GM12878 (cell line): ENCODE results near the gene ADRB1.

Experiments used
- ATF2 ChIP-seq: IDR thresholded peaks from 2 replicates; pipeline ENCODE4 v1.6.1; 2012; ENCODE audit warnings: low read length, inconsistent platforms
- CHD4 ChIP-seq: fragments of 200-600 bp; sonication (generic); IDR thresholded peaks from 2 replicates; pipeline ENCODE4 v1.6.1; 2016; ENCODE audit warnings: mild to moderate bottlenecking
- CTCF ChIP-seq, 3 experiments: IDR thresholded peaks in 2 of 3; conservative IDR thresholded peaks in 1 of 3; 2 replicates each; pipeline ENCODE4 v1.5.1; 2011; ENCODE audit warnings: low read depth in 3 of 3, low read length in 3 of 3, mild to moderate bottlenecking in 3 of 3, control low read depth in 2 of 3, moderate library complexity in 2 of 3, inconsistent platforms in 1 of 3, mixed read lengths in 1 of 3; ENCODE audit not compliant: control insufficient read depth in 2 of 3, insufficient read depth in 1 of 3; ENCODE audit errors: extremely low read depth in 1 of 3
- ETV6 ChIP-seq, 2 experiments: fragments of 450-650 bp in 1 of 2; IDR thresholded peaks in 1 of 2; conservative IDR thresholded peaks in 1 of 2; 2 replicates each; pipeline ENCODE4 v1.6.1; 2014; ENCODE audit warnings: antibody characterized with exemption in 1 of 2, borderline replicate concordance in 1 of 2, low read depth in 1 of 2, mild to moderate bottlenecking in 1 of 2, moderate library complexity in 1 of 2
- FOXM1 ChIP-seq: IDR thresholded peaks from 2 replicates; pipeline ENCODE4 v1.6.1; 2012; ENCODE audit warnings: low read depth, mild to moderate bottlenecking, inconsistent platforms, low read length, moderate library complexity
- JUND ChIP-seq: IDR thresholded peaks from 2 replicates; pipeline ENCODE4 v1.6.1; 2012; ENCODE audit warnings: low read depth, mild to moderate bottlenecking, low read length, improper control_type of control experiment, moderate library complexity
- MTA3 ChIP-seq: IDR thresholded peaks from 2 replicates; pipeline ENCODE4 v1.6.1; 2012; ENCODE audit warnings: low read length, inconsistent platforms, borderline replicate concordance
- NBN ChIP-seq: fragments of 450-650 bp; IDR thresholded peaks from 2 replicates; pipeline ENCODE4 v1.6.1; 2016
- NFIC ChIP-seq: IDR thresholded peaks from 2 replicates; pipeline ENCODE4 v1.6.1; 2012; ENCODE audit warnings: low read depth, mild to moderate bottlenecking, inconsistent platforms, low read length, moderate library complexity
- NRF1 ChIP-seq: conservative IDR thresholded peaks from 2 replicates; pipeline ENCODE4 v1.6.1; 2011; ENCODE audit warnings: mild to moderate bottlenecking, low read depth, low read length, improper control_type of control experiment
- POLR2A ChIP-seq: IDR thresholded peaks from 2 replicates; pipeline ENCODE4 v1.6.1; 2011; ENCODE audit warnings: low read depth, mild to moderate bottlenecking, low read length
- SUZ12 ChIP-seq: fragments of 200-600 bp; sonication (generic); IDR thresholded peaks from one replicate; pipeline ENCODE4 v1.6.1; 2018; ENCODE audit warnings: antibody characterized with exemption, mild to moderate bottlenecking; ENCODE audit not compliant: unreplicated experiment
- ZBTB33 ChIP-seq: fragments of 450-650 bp; IDR thresholded peaks from 2 replicates; pipeline ENCODE4 v1.6.1; 2017; ENCODE audit warnings: mild to moderate bottlenecking

GRCh38 chr10:114079421-114079820 is 35.8 kb downstream of the ADRB1 start:
- no peak for TF ChIP-seq NBN
- no peak for TF ChIP-seq ZBTB33
- no peak for TF ChIP-seq ATF2
- no peak for TF ChIP-seq JUND
- no peak for TF ChIP-seq SUZ12
- no peak for TF ChIP-seq CTCF (IDR thresholded peaks at IDR 0.05 in 2 of 3, conservative IDR thresholded peaks at IDR 0.05 in 1 of 3; ENCODE audit: control insufficient read depth in 2 of 3, extremely low read depth in 1 of 3, insufficient read depth in 1 of 3, low read depth in 3 of 3, low read length in 3 of 3)
- TF ChIP-seq FOXM1, result no peak
- no peak for TF ChIP-seq ETV6 (conservative IDR thresholded peaks at IDR 0.05 in 1 of 2, IDR thresholded peaks at IDR 0.05 in 1 of 2; ENCODE audit: borderline replicate concordance in 1 of 2, low read depth in 1 of 2)
- no peak for TF ChIP-seq CHD4
- TF ChIP-seq NFIC, result no peak
- no peak for TF ChIP-seq NRF1
- no peak for TF ChIP-seq POLR2A
- TF ChIP-seq MTA3, result no peak
